OCI-LY3 (cell line): ENCODE results near the gene AP5M1.

Experiments used
- CTCF ChIP-seq: fragments of 200-600, 300-600 bp; sonication (generic); IDR thresholded peaks from 2 replicates; pipeline ENCODE4 v1.5.1; 2014; ENCODE audit warnings: antibody characterized with exemption, low read length, low read depth
- EZH2phosphoT487 ChIP-seq: fragments of 200-600 bp; shearing (Covaris generic); IDR thresholded peaks from 2 replicates; pipeline ENCODE4 v1.6.1; 2018; ENCODE audit warnings: antibody characterized with exemption, mixed run types, low read depth

- TF ChIP-seq CTCF (no peak), EZH2phosphoT487 (no peak)
Observed at GRCh38 chr14:57345106-57345505, 76.3 kb downstream of the AP5M1 start.
